Stimulated activated memory B cell treated with anti-CD40 and anti-IgM and Interleukin-4, amounts not matched to agents 10 μg/mL and 1 μg/mL and 100 μg/mL, for 72 hours (primary cell): ENCODE measurements around the gene RNF220.

ENCODE experiments used
- ATAC-seq: fragments of 150-1000 bp; cut with Tn5 transposase; 2 replicates; pipeline ENCODE4 v1.10.0; 2021
- H3K27ac Mint-ChIP-seq: one replicate; pipeline ENCODE4 v1.8.0; 2022; ENCODE audit warnings: mild to moderate bottlenecking, mixed read lengths
- H3K27me3 Mint-ChIP-seq: one replicate; pipeline ENCODE4 v1.8.0; 2022; ENCODE audit warnings: mixed read lengths
- H3K36me3 Mint-ChIP-seq: one replicate; pipeline ENCODE4 v1.8.0; 2022; ENCODE audit warnings: mixed read lengths
- H3K4me1 Mint-ChIP-seq: one replicate; pipeline ENCODE4 v1.8.0; 2022; ENCODE audit warnings: mixed read lengths
- H3K4me3 Mint-ChIP-seq: one replicate; pipeline ENCODE4 v1.8.0; 2022; ENCODE audit warnings: mild to moderate bottlenecking, moderate library complexity, mixed read lengths
- H3K9me3 Mint-ChIP-seq: one replicate; pipeline ENCODE4 v1.8.0; 2022; ENCODE audit warnings: mixed read lengths

RNF220 gene

GRCh38 chr1:44602634-44603628 lies 197.9 kb downstream of the RNF220 start:
- Mint-ChIP-seq H3K27me3 (peaks cover 9% of the 10 kb centered on the region), H3K36me3 (no peaks in the 10 kb centered on the region)

DNA sequence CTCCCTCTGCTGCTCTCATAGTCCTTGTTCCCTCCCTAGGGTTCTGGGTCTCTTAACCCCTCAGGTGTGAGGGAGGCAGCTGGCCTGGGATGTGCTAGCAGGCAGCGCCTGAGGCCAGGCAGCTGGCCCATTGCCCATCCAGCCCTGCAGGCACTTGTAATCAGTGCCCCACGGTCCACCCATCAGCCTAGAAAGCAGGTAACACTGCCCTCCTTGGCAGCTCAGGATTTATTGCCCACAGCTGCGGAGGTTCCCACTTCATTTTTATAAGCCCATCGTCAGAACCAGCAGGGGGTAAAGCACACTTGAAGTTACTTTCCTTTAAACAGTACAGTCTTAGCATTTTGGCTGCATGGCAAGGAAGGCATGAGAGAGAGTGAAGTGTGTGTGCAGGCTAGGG lies 198.7 kb downstream of the RNF220 start:
- Mint-ChIP-seq H3K4me3 (no peak overlapping the region), H3K9me3 (no peaks in the 10 kb centered on the region), H3K27me3 (peaks cover 11% of the 10 kb centered on the region), H3K27ac (no peak overlapping the region), H3K36me3 (no peaks in the 10 kb centered on the region), H3K4me1 (no peaks in the 10 kb centered on the region)
- no peak for ATAC-seq

More at GRCh38 chr1:44602634-44603628, 197.9 kb downstream of the RNF220 start:
- Mint-ChIP-seq H3K4me1 (no peaks in the 10 kb centered on the region), H3K27ac (no peak overlapping the region), H3K9me3 (no peaks in the 10 kb centered on the region), H3K4me3 (no peak overlapping the region)
- ATAC-seq, result no peak

DNA sequence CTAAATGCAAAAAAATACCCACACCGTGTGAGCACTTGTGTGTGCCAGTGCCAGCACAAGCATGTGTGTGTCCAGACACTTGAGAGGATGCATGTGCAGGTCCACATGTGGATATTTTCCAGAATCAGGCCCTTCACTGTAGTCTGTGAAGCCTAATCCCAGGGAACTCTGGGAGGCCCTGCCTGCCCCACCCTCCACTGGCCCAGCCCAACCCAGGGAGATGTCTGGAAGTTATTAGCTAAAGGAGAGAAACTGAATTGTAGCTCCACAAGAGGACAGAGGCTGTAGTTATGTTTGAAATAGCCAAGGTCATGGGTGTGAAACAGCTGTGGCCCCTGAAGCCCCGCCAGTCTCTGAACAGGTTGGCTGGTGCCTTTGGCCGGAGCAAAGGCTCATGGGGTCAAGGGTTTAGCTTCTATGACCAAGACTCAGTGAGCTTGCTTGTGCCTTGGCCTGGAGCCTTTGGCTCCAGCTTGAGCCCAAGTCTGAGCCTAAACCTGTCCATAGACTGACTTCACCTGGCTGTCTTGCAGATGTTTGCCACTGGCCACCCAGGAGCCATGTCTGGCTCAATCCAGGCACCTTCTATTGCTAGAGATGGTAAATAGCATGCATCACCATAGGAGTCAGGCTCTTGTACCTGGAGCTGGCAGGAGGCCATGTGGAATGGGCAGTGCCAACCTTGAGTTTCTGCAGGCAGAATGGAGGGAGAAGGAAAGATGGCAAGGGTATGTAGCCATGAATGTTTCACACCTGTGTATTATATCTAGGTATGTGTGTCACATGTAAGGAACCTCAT lies 199.3 kb downstream of the RNF220 start:
- Mint-ChIP-seq H3K36me3 (no peaks in the 10 kb centered on the region), H3K9me3 (no peaks in the 10 kb centered on the region), H3K27ac (no peak overlapping the region), H3K4me3 (no peak overlapping the region), H3K27me3 (peaks cover 11% of the 10 kb centered on the region), H3K4me1 (no peaks in the 10 kb centered on the region)
- ATAC-seq, result no peak

DNA sequence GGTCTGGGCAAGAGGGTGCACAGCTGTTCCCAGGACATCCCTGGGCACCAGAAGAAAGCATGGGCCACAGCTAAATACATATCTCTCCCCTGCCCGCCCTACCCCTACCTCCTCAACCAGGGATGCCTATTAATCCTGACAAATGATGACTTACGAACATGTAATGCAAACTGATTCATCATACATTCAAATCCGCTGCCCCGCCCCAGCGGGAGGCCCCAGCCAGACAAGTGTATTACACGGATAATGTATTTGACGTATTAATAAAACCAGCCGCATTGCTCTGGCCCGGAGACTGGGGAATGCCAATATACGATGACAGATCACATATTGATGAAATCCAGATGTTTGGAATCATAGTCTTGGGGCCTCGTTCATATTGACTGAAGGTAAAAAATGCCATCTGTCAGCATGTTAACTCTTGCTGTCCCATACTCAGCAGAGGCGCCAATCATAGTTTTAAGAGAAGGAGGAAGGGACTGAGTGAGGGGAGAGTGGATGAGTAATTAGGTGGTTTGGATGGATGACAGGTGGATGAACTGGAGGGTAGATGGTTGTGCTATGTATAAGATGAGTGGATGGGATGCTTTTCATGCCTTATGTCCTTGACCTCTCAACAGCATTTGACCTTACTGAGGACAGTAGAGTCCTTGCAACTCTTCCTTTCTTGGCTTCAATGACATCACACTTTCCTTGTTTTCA lies 201.0 kb downstream of the RNF220 start:
- peaks cover 18% of the 10 kb centered on the region for H3K27me3 Mint-ChIP-seq
- H3K4me1 Mint-ChIP-seq, result no peaks in the 10 kb centered on the region
- H3K36me3 Mint-ChIP-seq, result no peaks in the 10 kb centered on the region
- ATAC-seq, result no peak
- H3K9me3 Mint-ChIP-seq, result no peaks in the 10 kb centered on the region
- no peak overlapping the region for H3K27ac Mint-ChIP-seq
- H3K4me3 Mint-ChIP-seq, result no peak overlapping the region

DNA sequence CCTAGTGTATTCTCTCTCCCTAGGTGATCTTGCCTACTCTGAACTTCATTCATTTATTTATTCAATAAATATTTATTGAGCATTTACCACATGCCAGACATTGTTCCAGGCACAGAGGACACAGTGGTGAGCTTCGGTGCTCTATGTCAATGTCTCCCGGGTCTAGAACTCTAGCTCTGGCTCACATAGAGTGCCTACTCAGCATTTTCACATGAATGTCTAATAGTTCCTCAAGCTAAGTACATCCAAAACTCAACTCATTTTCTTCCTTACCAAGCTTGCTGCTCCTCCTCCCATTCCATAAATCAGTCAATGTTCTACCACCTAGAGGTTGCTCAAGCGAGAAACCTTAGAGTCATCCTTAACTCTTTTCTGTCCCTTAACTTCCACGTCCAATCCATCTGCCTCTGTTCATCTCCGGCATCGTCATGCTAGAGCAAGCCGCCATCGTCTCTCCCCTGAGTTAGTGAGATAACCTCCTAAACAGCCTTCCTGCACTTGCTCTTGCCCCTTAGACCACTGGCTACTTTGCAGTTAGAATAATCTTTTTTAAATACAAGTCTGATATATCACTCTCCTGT lies 201.7 kb downstream of the RNF220 start:
- H3K4me1 Mint-ChIP-seq, result no peaks in the 10 kb centered on the region

GRCh38 chr1:44608141-44608540 lies 203.1 kb downstream of the RNF220 start:
- no peak overlapping the region for H3K27ac Mint-ChIP-seq
- peaks cover 18% of the 10 kb centered on the region for H3K27me3 Mint-ChIP-seq
- H3K4me1 Mint-ChIP-seq, result no peaks in the 10 kb centered on the region
- H3K36me3 Mint-ChIP-seq, result no peaks in the 10 kb centered on the region
- no peak overlapping the region for H3K4me3 Mint-ChIP-seq
- no peaks in the 10 kb centered on the region for H3K9me3 Mint-ChIP-seq
- ATAC-seq, result no peak

More for the DNA sequence above, 201.7 kb downstream of the RNF220 start:
- Mint-ChIP-seq H3K36me3 (no peaks in the 10 kb centered on the region), H3K27ac (no peak overlapping the region), H3K4me3 (no peak overlapping the region), H3K9me3 (no peaks in the 10 kb centered on the region), H3K27me3 (peaks cover 18% of the 10 kb centered on the region)
- no peak for ATAC-seq

- Mint-ChIP-seq H3K9me3 (no peaks in the 10 kb centered on the region), H3K27me3 (peaks cover 18% of the 10 kb centered on the region), H3K27ac (no peak overlapping the region), H3K36me3 (no peaks in the 10 kb centered on the region), H3K4me1 (no peaks in the 10 kb centered on the region), H3K4me3 (no peak overlapping the region)
- no peak for ATAC-seq
Measured at GRCh38 chr1:44609412-44609767, 204.3 kb downstream of the RNF220 start.

DNA sequence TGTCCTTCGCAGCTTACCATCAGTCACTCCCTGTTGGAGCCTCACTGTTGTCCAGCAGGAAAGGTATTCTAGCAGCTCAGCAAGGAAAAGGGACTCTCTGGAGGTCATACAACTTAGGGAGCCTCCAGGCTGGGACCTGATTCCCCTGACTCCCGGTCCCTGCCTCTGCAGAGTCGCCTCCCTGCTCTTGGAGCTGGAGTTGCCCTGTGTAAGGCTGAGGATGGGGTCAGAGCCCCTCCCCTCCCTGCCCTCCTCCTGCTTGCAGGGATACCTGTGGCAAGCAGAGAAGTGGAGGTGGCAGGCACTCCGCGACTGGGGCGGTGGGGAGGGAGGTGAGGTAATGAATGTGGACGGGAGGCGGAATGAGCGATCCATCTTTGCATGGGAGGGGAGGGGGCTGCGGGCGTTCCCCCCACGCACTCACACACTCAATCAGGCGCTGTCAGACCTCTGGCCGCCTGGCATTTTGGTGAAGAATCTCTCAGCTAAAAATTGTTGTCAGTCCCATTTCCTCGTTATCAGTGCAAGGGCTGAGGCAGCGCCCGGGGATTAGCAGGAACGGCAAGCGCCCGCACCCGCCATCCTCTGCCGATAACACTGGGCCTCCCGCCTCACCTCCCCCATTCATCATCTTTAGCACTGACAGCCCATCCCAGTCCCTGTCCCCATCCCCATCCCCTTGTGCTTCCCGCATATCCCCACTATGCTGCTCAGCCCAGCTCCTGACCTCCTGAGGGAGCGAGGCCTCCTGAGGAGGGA lies 204.9 kb downstream of the RNF220 start:
- Mint-ChIP-seq H3K4me1 (no peaks in the 10 kb centered on the region), H3K27me3 (peaks cover 18% of the 10 kb centered on the region), H3K4me3 (no peak overlapping the region), H3K27ac (no peak overlapping the region), H3K36me3 (no peaks in the 10 kb centered on the region), H3K9me3 (no peaks in the 10 kb centered on the region)
- ATAC-seq, result no peak

DNA sequence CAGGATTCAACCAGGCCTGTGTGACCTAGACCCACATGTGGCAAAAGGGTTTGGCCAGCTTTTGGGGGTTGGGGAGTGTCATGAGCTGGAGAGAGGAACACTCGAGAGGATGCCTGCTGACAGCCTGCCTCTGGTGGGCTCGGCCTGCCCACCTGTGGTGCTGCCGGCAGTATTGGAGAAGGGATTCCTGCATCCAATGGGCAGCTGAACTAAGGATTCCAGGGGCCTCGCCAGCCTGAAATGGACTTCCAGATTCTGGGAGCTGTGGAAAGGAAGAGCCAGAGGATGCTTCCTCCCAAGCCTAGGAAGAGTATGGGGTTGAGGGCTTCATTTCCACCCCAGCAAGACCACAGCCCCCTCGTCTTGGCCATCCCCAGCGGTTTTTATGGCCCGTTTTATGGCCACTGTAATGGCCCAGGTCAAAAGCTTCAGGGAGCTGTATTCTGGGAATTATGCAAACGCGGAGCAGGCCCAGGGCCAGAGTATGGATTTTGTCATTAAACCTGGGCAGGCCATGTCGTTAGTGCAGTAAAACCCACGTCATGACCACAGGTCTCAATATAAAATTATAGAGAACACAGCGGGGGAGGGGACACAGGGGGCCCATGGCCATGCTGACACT lies 205.6 kb downstream of the RNF220 start:
- Mint-ChIP-seq H3K4me3 (no peak overlapping the region), H3K27me3 (peaks cover 18% of the 10 kb centered on the region), H3K27ac (no peak overlapping the region), H3K36me3 (no peaks in the 10 kb centered on the region), H3K9me3 (no peaks in the 10 kb centered on the region), H3K4me1 (no peaks in the 10 kb centered on the region)
- no peak for ATAC-seq

- peaks cover 18% of the 10 kb centered on the region for H3K27me3 Mint-ChIP-seq
- no peaks in the 10 kb centered on the region for H3K4me1 Mint-ChIP-seq
- ATAC-seq, result no peak
- no peaks in the 10 kb centered on the region for H3K9me3 Mint-ChIP-seq
- no peak overlapping the region for H3K27ac Mint-ChIP-seq
- no peak overlapping the region for H3K4me3 Mint-ChIP-seq
- H3K36me3 Mint-ChIP-seq, result no peaks in the 10 kb centered on the region
Measured at GRCh38 chr1:44611419-44611818, 206.4 kb downstream of the RNF220 start.

DNA sequence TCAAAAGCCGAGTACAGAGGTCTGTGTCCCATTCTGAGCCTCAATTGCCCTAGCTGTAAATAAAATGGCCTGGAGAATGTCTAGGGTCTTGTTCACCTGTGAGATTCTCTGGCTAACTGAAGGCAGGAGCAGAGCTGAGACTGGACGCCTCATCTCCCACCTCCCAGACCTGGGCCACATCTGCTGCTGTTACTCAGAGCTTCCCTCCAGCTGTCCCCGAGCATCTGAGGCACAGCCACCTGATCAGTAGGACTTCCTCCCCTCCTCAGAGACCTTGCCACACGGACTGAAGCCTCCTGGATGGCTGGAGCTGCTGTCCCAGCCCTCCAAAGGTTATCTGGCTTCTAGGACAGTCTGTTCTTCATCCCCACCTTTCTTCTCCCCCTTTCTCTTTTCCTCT lies 206.8 kb downstream of the RNF220 start:
- Mint-ChIP-seq H3K36me3 (no peaks in the 10 kb centered on the region), H3K9me3 (no peaks in the 10 kb centered on the region), H3K27me3 (peaks cover 18% of the 10 kb centered on the region), H3K27ac (no peak overlapping the region), H3K4me3 (no peak overlapping the region), H3K4me1 (no peaks in the 10 kb centered on the region)
- ATAC-seq, result no peak

DNA sequence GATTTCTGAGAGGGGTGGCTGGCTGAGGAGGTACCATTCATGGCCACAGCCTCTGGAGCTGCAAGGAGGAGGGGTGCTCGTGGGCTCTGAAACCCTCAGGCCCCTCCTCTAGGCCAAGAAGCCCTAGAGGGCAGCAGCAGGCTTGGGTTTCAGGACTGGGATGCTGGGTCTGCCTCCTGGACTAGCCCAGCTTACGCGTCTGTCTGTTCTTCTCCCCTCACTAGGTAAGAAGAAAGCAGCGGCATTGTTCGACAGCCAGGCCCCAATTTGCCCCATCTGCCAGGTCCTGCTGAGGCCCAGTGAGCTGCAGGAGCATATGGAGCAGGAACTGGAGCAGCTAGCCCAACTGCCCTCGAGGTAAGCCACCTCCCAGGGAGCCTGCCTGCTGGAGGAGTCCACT lies 208.9 kb downstream of the RNF220 start:
- no peak overlapping the region for H3K27ac Mint-ChIP-seq
- no peak overlapping the region for H3K4me3 Mint-ChIP-seq
- H3K36me3 Mint-ChIP-seq, result no peaks in the 10 kb centered on the region
- no peaks in the 10 kb centered on the region for H3K9me3 Mint-ChIP-seq
- no peaks in the 10 kb centered on the region for H3K4me1 Mint-ChIP-seq
- peaks cover 22% of the 10 kb centered on the region for H3K27me3 Mint-ChIP-seq
- ATAC-seq, result no peak

DNA sequence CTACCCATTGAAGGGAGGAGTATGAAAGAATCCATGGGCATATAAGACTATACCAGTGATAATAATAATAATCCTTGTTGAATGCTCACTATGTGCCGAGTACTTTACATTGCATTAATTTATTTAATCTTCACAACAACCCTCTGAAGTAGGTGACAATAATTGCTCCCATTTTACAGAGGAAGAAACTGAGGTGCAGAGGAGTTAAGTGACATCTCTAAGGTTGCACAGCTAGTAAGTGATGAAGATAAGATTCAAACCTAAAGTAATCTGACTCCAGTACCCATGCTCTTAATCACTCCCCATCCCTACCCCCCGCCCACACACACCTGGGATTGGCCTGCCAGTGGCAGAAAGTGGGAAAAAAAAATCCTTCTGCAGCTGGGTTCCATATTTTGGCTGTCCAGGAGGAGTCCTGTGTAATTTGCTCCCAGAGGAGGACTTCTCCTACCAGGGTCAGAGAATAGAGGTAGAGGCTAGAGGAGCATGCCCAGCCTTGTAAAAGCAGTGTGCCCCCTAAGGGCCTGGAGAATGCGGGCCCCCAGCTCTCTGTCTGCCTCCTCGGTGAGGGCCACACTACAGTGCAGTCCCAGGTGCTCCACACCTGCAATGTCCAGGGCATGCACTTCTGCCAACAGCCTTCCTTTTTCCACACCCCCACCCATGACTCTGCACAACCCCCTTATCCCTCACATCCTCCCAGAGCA lies 211.4 kb downstream of the RNF220 start:
- no peak overlapping the region for H3K4me3 Mint-ChIP-seq
- H3K4me1 Mint-ChIP-seq, result no peaks in the 10 kb centered on the region
- no peak overlapping the region for H3K27ac Mint-ChIP-seq
- no peak for ATAC-seq
- H3K36me3 Mint-ChIP-seq, result no peaks in the 10 kb centered on the region
- H3K27me3 Mint-ChIP-seq, result peaks cover 17% of the 10 kb centered on the region
- H3K9me3 Mint-ChIP-seq, result no peaks in the 10 kb centered on the region
